SK-N-MC (cell line): ENCODE results near the gene FAM167B.
"Not testable (repeated sequence)": the region's sequence is repeated elsewhere in the genome, so short reads cannot be mapped to it uniquely, and the experiment has no call there.

Experiments used
- DNase-seq: peaks from one replicate; pipeline ENCODE4 v3.0.0-alpha.2; 2011; ENCODE audit warnings: low read depth, low spot score
- H3K27ac ChIP-seq: fragments of 200-600 bp; sonication (generic); 2 replicates; pipeline ENCODE4 v1.5.1; 2016; ENCODE audit warnings: mixed run types
- H3K36me3 ChIP-seq: fragments of 200-600 bp; sonication (generic); 2 replicates; pipeline ENCODE4 v1.6.1; 2017; ENCODE audit warnings: antibody characterized with exemption, low read length, mixed read lengths; ENCODE audit not compliant: insufficient read depth
- H3K4me3 ChIP-seq: fragments of 200-600 bp; sonication (generic); 2 replicates; pipeline ENCODE4 v1.5.1; 2016
- H3K9ac ChIP-seq: fragments of 200-600 bp; sonication (generic); 2 replicates; pipeline ENCODE4 v1.8.0; 2017; ENCODE audit warnings: mixed run types, mixed read lengths; ENCODE audit not compliant: insufficient read length
- H3K9me3 ChIP-seq: fragments of 200-600 bp; sonication (generic); 2 replicates; pipeline ENCODE4 v1.6.1; 2017; ENCODE audit warnings: low read depth, mild to moderate bottlenecking, antibody characterized with exemption, low read length, moderate library complexity, mixed read lengths
- EZH2 ChIP-seq: fragments of 200-600 bp; sonication (generic); IDR thresholded peaks from one replicate; pipeline ENCODE4 v1.6.1; 2017; ENCODE audit warnings: antibody characterized with exemption
- FOXP2 ChIP-seq: optimal IDR thresholded peaks from 2 replicates; pipeline ENCODE3; 2011; ENCODE audit warnings: mild to moderate bottlenecking, moderate library complexity; ENCODE audit not compliant: insufficient read depth; ENCODE audit errors: extremely low read length, control extremely low read depth
- POLR2AphosphoS5 ChIP-seq: IDR thresholded peaks from 2 replicates; pipeline ENCODE4 v1.6.1; 2012; ENCODE audit warnings: mild to moderate bottlenecking, low read depth, low read length, borderline replicate concordance

The FAM167B gene

DNA sequence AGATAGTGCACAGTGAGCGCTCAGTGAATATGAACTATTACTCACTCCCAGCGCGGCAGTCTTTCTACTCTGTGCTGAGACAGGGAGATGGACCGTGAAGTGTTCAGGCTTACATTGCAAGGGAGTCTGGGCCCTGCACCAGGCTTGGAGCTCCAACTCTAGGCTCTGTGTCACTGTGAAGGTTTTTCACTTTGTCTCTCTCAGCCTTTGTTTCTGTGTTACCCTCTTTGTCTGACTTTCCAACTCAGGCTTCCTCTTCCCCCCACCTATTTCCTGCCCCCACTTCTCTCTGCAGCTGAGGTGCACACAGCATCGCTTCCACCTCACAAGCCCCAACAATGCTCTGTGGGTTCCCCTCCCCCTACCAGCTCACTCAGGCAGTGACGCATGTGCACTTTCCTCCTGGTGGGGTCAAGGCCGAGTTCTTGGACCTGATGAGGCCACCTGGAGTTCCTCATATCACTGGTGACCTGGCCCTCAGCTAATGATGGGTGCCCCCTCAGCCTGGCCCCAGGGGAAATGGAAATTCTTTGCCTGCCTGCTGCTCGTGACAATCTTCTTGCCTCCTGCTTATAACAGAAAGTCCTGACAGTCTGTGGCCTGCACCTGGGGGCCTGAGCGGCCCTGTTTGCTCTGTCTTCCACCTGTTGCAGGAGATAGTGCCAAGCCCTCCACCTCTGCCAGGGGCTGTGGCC, 3.0 kb downstream of the FAM167B start:
- no peak for DNase-seq
- H3K27ac ChIP-seq = no peak overlapping the region
- H3K4me3 ChIP-seq = no peak overlapping the region
- no peaks in the 10 kb centered on the region for H3K9me3 ChIP-seq
- TF ChIP-seq POLR2AphosphoS5 (no peak), FOXP2 (no peak), EZH2 (no peak)
- no peaks in the 10 kb centered on the region for H3K36me3 ChIP-seq
- no peak overlapping the region for H3K9ac ChIP-seq

- Histone ChIP-seq H3K4me3 (no peak within 1 kb of the TSS), H3K9ac (no peak within 1 kb of the TSS), H3K27ac (no peak within 1 kb of the TSS), H3K36me3 (no peaks in the 10 kb centered on the region), H3K9me3 (no peaks in the 10 kb centered on the region)
- DNase-seq = no peak
- no peak for TF ChIP-seq POLR2AphosphoS5
- TF ChIP-seq EZH2 = no peak
- no peak for TF ChIP-seq FOXP2
Observed at GRCh38 chr1:32250893-32251716, 4.1 kb downstream of the FAM167B start, which contains the start of gene LCK. TSS of gene LCK (plus strand) at chr1:32251265. CDS start at chr1:32274330, 23,065 bp downstream.

GRCh38 chr1:32255072-32256071, 8.3 kb downstream of the FAM167B start:
- H3K27ac ChIP-seq = no peak overlapping the region
- no peak overlapping the region for H3K9ac ChIP-seq
- H3K36me3 ChIP-seq = no peaks in the 10 kb centered on the region
- DNase-seq = no peak
- TF ChIP-seq FOXP2 (no peak), POLR2AphosphoS5 (no peak), EZH2 (no peak)
- no peaks in the 10 kb centered on the region for H3K9me3 ChIP-seq
- no peak overlapping the region for H3K4me3 ChIP-seq

DNA sequence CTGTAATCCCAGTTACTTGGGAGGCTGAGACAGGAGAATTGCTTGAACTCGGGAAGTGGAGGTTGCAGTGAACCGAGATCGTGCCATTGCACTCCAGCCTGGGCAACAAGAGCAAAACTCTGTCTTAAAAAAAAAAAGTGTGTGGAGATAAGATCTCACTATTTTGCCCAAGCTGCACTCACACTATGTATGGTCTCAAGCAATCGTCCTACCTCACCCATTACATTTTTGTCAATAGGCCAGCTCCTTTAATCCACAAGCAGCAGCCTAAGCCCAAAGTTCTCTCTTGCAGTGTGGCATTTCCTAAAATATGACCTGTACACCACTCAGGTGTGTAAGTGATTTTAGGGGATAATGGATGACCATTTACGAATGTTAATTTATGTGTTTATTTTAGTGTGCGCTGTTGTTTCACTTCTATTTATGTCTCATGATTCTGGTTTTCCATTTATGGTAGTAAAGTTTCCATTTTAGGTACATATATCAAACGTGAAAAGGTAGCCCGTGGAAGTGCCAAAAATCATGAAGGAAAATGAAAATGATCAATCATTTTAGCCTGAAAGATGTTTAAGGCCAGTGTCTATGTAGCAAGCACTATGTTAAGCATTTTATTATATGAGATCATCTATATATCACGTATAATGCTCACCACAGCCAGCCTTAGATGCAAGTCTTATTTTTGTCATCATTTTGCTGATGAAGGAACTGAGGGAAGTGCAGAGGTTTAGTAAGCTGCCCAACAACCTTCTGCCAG, 9.6 kb downstream of the FAM167B start:
- Histone ChIP-seq H3K36me3 (no peaks in the 10 kb centered on the region), H3K4me3 (no peak overlapping the region), H3K27ac (no peak overlapping the region), H3K9me3 (no peaks in the 10 kb centered on the region), H3K9ac (no peak overlapping the region)
- TF ChIP-seq EZH2 (no peak), FOXP2 (no peak), POLR2AphosphoS5 (no peak)
- no peak for DNase-seq

DNA sequence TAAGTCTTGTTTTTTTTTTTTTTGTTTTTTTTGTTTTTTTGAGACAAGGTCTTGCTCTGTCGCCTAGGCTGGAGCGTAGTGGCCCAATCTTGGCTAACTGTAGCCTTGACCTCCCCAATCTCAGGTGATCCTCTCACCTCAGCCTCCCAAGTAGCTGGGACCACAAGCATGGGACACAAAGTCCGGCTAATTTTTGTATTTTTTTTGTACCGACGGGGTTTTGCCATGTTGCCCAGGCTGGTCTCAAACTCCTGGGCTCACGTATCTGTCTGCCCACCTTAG, 10.1 kb downstream of the FAM167B start:
- no peak overlapping the region for H3K9ac ChIP-seq
- TF ChIP-seq POLR2AphosphoS5 (no peak), FOXP2 (no peak), EZH2 (no peak)
- DNase-seq = no peak
- no peak overlapping the region for H3K4me3 ChIP-seq
- no peak overlapping the region for H3K27ac ChIP-seq
- H3K9me3 ChIP-seq = no peaks in the 10 kb centered on the region
- H3K36me3 ChIP-seq = no peaks in the 10 kb centered on the region

DNA sequence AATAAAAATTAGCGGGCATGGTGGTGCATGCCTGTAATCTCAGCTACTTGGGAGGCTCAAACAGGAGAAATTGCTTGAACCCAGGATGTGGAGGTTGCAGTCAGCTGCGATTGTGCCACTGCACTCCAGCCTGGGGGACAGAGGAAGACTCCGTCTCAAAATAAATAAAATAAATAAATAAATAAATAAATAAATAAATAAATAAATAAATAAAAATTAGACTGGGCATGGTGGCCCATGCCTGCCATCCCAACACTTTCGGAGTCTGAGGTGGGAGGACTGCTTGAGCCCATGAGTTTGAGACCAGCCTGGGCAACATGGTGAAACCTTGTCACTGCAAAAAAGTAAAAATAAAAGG, 16.2 kb downstream of the FAM167B start:
- not testable (repeated sequence) for H3K36me3 ChIP-seq, H3K9ac ChIP-seq, H3K4me3 ChIP-seq, H3K27ac ChIP-seq, DNase-seq, H3K9me3 ChIP-seq

GRCh38 chr1:32263744-32264143, 16.7 kb downstream of the FAM167B start:
- H3K9me3 ChIP-seq = no peaks in the 10 kb centered on the region
- H3K9ac ChIP-seq = no peak overlapping the region
- no peak for DNase-seq
- no peak overlapping the region for H3K4me3 ChIP-seq
- no peaks in the 10 kb centered on the region for H3K36me3 ChIP-seq
- no peak for TF ChIP-seq POLR2AphosphoS5
- TF ChIP-seq EZH2 = no peak
- TF ChIP-seq FOXP2 = no peak
- no peak overlapping the region for H3K27ac ChIP-seq

DNA sequence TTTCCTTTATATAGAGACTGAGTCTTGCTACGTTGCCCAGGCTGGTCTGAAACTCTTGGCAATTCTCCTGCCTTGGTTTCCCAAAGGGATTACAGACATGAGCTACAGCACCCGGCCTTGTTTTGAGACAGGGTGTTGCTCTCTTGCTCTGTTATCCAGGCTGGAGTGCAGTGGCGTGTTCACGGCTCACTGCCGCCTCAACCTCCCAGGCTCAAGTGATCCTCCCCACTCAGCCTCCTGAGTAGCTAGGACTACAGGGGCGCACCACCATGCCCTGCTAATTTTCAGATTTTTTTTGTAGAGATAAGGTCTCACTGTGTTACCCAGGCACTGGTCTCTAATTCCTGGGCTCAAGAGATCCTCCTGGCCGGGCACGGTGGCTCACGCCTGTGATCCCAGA, 18.8 kb downstream of the FAM167B start:
- no peak for DNase-seq
- no peaks in the 10 kb centered on the region for H3K9me3 ChIP-seq
- H3K4me3 ChIP-seq = no peak overlapping the region
- no peak for TF ChIP-seq FOXP2
- TF ChIP-seq EZH2 = no peak
- no peak for TF ChIP-seq POLR2AphosphoS5
- H3K36me3 ChIP-seq = no peaks in the 10 kb centered on the region
- no peak overlapping the region for H3K27ac ChIP-seq
- no peak overlapping the region for H3K9ac ChIP-seq
